ENCODE results near the gene CDC25B. TPM values are rescaled to one million over a fixed set of nuclear protein-coding genes. Genes with fewer than 3 reads are reported as not detected.

CDC25B gene
- total RNA-seq, 3 donors from 2014 or later: 18.1 to 25.0 (median 22.0) TPM

GRCh38 chr20:3749689-3750531 lies 46.2 kb upstream of the CDC25B start:
- H3K4me3 ChIP-seq: peak overlapping the region in 1 of 3 donors; percentile 48
- intact Hi-C loops (cut with DNase I; ENCODE audit: low total_unique reads): no loop called here
- no peaks in the 10 kb centered on the region for H3K4me1 ChIP-seq
- peaks cover 7 to 21% of the 10 kb centered on the region in 2 donors for H3K27me3 ChIP-seq
- no peak for DNase-seq (ENCODE audit: low spot score in 2 of 2)
- no peaks in the 10 kb centered on the region for H3K36me3 ChIP-seq
- no peaks in the 10 kb centered on the region for H3K9me3 ChIP-seq
- TF ChIP-seq POLR2AphosphoS5 (IDR thresholded peaks at IDR 0.05): no peak
- peak in 2 of 3 donors; percentile 39 to 41 for TF ChIP-seq CTCF (IDR thresholded peaks at IDR 0.05)
- no peak overlapping the region for H3K27ac ChIP-seq

- Histone ChIP-seq H3K9me3 (no peaks in the 10 kb centered on the region), H3K4me3 (peak overlapping the region in 2 of 3 donors; percentile 50 to 66), H3K4me1 (no peaks in the 10 kb centered on the region), H3K27ac (no peak overlapping the region), H3K27me3 (peaks cover 7 to 21% of the 10 kb centered on the region in 2 donors), H3K36me3 (no peaks in the 10 kb centered on the region)
- intact Hi-C loops (cut with DNase I; ENCODE audit: low total_unique reads): no loop called here
- no peak for TF ChIP-seq POLR2AphosphoS5 (IDR thresholded peaks at IDR 0.05)
- no peak for DNase-seq (ENCODE audit: low spot score in 2 of 2)
Measured at GRCh38 chr20:3751305-3751674, 44.8 kb upstream of the CDC25B start.

GRCh38 chr20:3751675-3752385 lies 44.3 kb upstream of the CDC25B start:
- H3K36me3 ChIP-seq: no peaks in the 10 kb centered on the region
- no peak for DNase-seq (ENCODE audit: low spot score in 2 of 2)
- H3K27me3 ChIP-seq: peaks cover 7 to 21% of the 10 kb centered on the region in 2 donors
- intact Hi-C loops (cut with DNase I; ENCODE audit: low total_unique reads): no loop called here
- H3K4me3 ChIP-seq: peak overlapping the region in 2 of 3 donors; percentile 50 to 66
- H3K4me1 ChIP-seq: no peaks in the 10 kb centered on the region
- H3K9me3 ChIP-seq: no peaks in the 10 kb centered on the region
- H3K27ac ChIP-seq: no peak overlapping the region
- TF ChIP-seq POLR2A (IDR thresholded peaks at IDR 0.05) (no peak), POLR2AphosphoS5 (IDR thresholded peaks at IDR 0.05) (no peak), CTCF (IDR thresholded peaks at IDR 0.05) (no peak)

- no peaks in the 10 kb centered on the region for H3K9me3 ChIP-seq
- H3K4me3 ChIP-seq: peak overlapping the region in 2 of 3 donors; percentile 50 to 66
- TF ChIP-seq CTCF (IDR thresholded peaks at IDR 0.05) (no peak), POLR2AphosphoS5 (IDR thresholded peaks at IDR 0.05) (no peak), POLR2A (IDR thresholded peaks at IDR 0.05) (no peak)
- H3K4me1 ChIP-seq: no peaks in the 10 kb centered on the region
- peaks cover 7 to 21% of the 10 kb centered on the region in 2 donors for H3K27me3 ChIP-seq
- H3K36me3 ChIP-seq: no peaks in the 10 kb centered on the region
- intact Hi-C loops (cut with DNase I; ENCODE audit: low total_unique reads): no loop called here
- DNase-seq (ENCODE audit: low spot score in 2 of 2): no peak
- H3K27ac ChIP-seq: no peak overlapping the region
Measured at GRCh38 chr20:3752386-3752759, 43.7 kb upstream of the CDC25B start.

- intact Hi-C loops (cut with DNase I; ENCODE audit: low total_unique reads): no loop called here
- Histone ChIP-seq H3K36me3 (no peaks in the 10 kb centered on the region), H3K4me3 (no peak overlapping the region), H3K9me3 (no peaks in the 10 kb centered on the region), H3K27me3 (peaks cover 7 to 21% of the 10 kb centered on the region in 2 donors), H3K4me1 (no peaks in the 10 kb centered on the region), H3K27ac (no peak overlapping the region)
- no peak for DNase-seq (ENCODE audit: low spot score in 2 of 2)
- TF ChIP-seq POLR2A (IDR thresholded peaks at IDR 0.05) (no peak), CTCF (IDR thresholded peaks at IDR 0.05) (peak in 2 of 3 donors; percentile 67 to 69), POLR2AphosphoS5 (IDR thresholded peaks at IDR 0.05) (peak in 1 of 3 donors; percentile 23)
Measured at GRCh38 chr20:3753098-3753497, 43.0 kb upstream of the CDC25B start.

All from breast epithelium (tissue), 4 donors.